Activated T-helper 9 cell treated with anti-CD3 and anti-CD28 coated beads, Interleukin-2, amount 50 U/mL, for 16 hours (primary cell): ENCODE results near the gene EIF3K.

Experiments used
- DNase-seq: peaks from one replicate; pipeline ENCODE4 v3.0.0-alpha.2; 2020; ENCODE audit warnings: low read depth

EIF3K gene

DNA sequence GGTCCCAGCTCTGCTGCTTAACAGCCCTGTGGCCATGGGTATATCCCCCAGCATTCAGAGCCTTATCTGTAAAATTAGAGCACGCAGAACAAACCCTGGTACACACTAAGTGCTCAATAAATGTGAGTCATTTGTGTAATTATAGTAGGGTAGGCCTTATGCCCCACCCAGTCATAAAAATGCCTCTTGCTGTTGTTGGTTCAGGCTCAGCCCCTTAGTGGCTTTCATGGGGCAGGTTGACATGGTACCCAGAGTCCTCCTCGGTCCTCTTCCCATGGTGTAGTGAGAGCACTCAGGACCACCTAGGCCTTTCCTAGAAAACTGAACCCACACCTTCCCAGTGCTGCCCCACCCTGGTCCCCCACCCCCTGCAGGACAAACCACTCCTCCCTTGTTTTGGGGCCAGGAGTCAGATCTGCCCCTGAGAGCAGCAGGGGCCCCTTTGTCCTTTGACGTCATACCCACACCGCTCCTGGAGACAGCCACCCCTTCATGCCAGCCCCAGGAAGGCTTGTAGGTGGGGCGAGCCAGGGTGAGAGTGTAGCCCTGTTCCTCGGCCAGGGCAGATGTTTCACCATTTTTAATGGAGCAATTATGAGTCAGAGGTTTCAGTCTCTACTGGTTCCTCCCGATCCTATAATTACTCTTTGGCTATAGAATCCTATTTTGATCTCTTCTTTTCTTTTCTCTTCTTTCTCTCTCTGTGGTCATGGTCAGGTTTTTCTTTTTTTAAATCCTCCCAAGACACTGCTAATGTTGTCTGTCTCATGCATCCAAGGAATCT, 65.3 kb downstream of the EIF3K start:
- no peak for DNase-seq

GRCh38 chr19:38684862-38685665, 66.1 kb downstream of the EIF3K start:
- DNase-seq, result no peak

DNA sequence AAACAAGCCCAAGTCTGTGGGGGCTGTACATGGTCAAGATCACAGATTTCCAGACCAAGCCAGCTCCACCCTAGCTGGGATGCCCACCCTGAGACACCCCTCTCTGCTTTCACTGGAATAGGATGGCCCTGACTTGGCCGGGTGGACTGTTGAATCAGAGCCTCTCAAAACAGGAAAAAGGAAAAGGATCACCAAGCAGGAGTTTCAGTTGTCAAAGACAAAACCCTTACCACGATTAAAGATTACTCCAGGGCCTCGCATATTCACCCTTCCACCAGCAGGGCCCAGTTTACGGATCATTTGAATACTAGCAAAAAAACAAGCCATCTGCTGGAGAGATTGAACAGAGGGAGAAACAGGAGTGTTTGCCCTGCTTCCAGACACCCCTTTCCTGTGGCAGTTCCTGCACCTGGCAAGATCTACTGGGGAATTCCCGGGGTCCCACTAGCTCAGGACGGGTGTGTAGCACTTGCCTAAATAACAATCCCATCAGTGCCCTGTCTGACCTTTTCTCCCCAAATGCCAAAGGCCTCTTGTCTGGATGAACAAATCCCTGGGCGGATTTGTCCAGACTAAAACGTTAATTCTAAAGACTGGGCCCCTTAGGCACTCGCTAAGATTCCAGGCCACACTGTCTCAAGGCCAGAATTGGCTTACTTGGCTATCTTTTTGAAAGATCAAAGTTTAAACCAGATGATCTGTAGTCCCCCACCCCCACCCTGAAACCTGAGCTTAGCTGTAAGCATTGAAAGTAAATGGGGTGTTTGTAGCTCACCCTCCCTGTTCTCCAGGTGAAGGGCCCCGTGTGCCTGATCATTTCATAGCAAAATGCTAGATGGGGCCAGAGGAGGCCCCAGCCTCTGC, 66.9 kb downstream of the EIF3K start:
- DNase-seq, result no peak

DNA sequence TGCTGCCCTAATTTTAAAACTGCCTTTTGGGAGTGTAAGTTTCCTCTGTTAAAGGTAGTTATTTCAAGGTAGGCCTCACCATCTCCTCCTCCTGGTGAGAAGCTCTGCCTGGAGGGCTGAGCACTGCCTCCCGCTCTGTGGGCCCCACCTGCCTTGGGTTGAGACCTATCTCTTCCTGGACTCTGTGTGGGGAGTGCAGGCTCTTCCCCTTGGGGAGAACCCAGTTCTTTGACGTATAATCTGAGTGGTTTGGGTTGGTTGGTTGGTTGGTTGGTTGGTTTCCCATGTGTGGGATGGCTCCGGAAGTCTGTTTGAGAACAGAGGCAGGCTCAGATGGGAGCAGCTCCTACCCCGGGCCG, 67.5 kb downstream of the EIF3K start:
- DNase-seq, result peak; percentile 30
